H9 (cell line): ENCODE measurements around the gene BTBD6. TPM values are rescaled to one million over a fixed set of nuclear protein-coding genes. Genes with fewer than 3 reads are reported as not detected.

Experiments used
- DNase-seq: peaks from one replicate; pipeline ENCODE4 v3.0.0-alpha.2; 2017
- H2AFZ ChIP-seq: one replicate; pipeline ENCODE4 v1.6.1; 2013; ENCODE audit warnings: mild to moderate bottlenecking, low read length, control low read depth, moderate library complexity
- H2AK5ac ChIP-seq: 2 replicates; pipeline ENCODE4 v1.6.1; 2013; ENCODE audit warnings: low read length, control low read depth, mixed read lengths; ENCODE audit not compliant: insufficient read length
- H2BK120ac ChIP-seq: one replicate; pipeline ENCODE4 v1.6.1; 2013; ENCODE audit warnings: low read depth, mild to moderate bottlenecking, low read length, control low read depth, inconsistent platforms; ENCODE audit not compliant: poor library complexity, severe bottlenecking
- H2BK12ac ChIP-seq: 2 replicates; pipeline ENCODE4 v1.6.1; 2013; ENCODE audit warnings: low read length, control low read depth, mixed read lengths, low read depth; ENCODE audit not compliant: insufficient read length
- H2BK15ac ChIP-seq: 2 replicates; pipeline ENCODE4 v1.6.1; 2013; ENCODE audit warnings: low read depth, low read length, control low read depth
- H2BK20ac ChIP-seq: one replicate; pipeline ENCODE4 v1.6.1; 2013; ENCODE audit warnings: low read depth, mild to moderate bottlenecking, low read length, control low read depth, inconsistent platforms; ENCODE audit not compliant: poor library complexity, severe bottlenecking
- H2BK5ac ChIP-seq: 2 replicates; pipeline ENCODE4 v1.6.1; 2013; ENCODE audit warnings: low read length, control low read depth, mixed read lengths; ENCODE audit not compliant: insufficient read length
- H3K14ac ChIP-seq: 2 replicates; pipeline ENCODE4 v1.6.1; 2013; ENCODE audit warnings: low read length, control low read depth; ENCODE audit not compliant: insufficient read depth
- H3K18ac ChIP-seq: 2 replicates; pipeline ENCODE4 v1.6.1; 2013; ENCODE audit warnings: low read depth, mild to moderate bottlenecking, mixed read lengths, low read length, control low read depth; ENCODE audit not compliant: insufficient read length
- H3K23ac ChIP-seq: 2 replicates; pipeline ENCODE4 v1.6.1; 2013; ENCODE audit warnings: low read length, control low read depth, mixed read lengths, low read depth; ENCODE audit not compliant: insufficient read length
- H3K23me2 ChIP-seq: 2 replicates; pipeline ENCODE4 v1.6.1; 2013; ENCODE audit warnings: low read depth, mild to moderate bottlenecking, mixed read lengths, low read length, control low read depth; ENCODE audit not compliant: insufficient read length, poor library complexity, severe bottlenecking
- H3K27ac ChIP-seq: 2 replicates; pipeline ENCODE4 v1.5.1; 2013; ENCODE audit warnings: low read length, control low read depth, mixed read lengths, low read depth; ENCODE audit not compliant: insufficient read length
- H3K27me3 ChIP-seq: 2 replicates; pipeline ENCODE4 v1.6.1; 2013; ENCODE audit warnings: low read length, control low read depth, inconsistent platforms; ENCODE audit not compliant: insufficient read depth
- H3K4ac ChIP-seq: 2 replicates; pipeline ENCODE4 v1.6.1; 2013; ENCODE audit warnings: low read depth, mild to moderate bottlenecking, control low read depth, inconsistent platforms, low read length, moderate library complexity
- H3K4me1 ChIP-seq: 2 replicates; pipeline ENCODE4 v1.6.1; 2013; ENCODE audit warnings: low read length, control low read depth, inconsistent platforms; ENCODE audit not compliant: insufficient read depth
- H3K4me2 ChIP-seq: 2 replicates; pipeline ENCODE4 v1.6.1; 2013; ENCODE audit warnings: low read length, control low read depth, mixed read lengths; ENCODE audit not compliant: insufficient read length, insufficient read depth
- H3K56ac ChIP-seq: 2 replicates; pipeline ENCODE4 v1.6.1; 2013; ENCODE audit warnings: low read depth, mild to moderate bottlenecking, mixed read lengths, low read length, control low read depth; ENCODE audit not compliant: insufficient read length
- H3K79me1 ChIP-seq: 2 replicates; pipeline ENCODE4 v1.6.1; 2013; ENCODE audit warnings: low read depth, mild to moderate bottlenecking, moderate library complexity, low read length, control low read depth, inconsistent platforms; ENCODE audit not compliant: insufficient read depth, poor library complexity, severe bottlenecking
- H3K79me2 ChIP-seq: 2 replicates; pipeline ENCODE4 v1.6.1; 2013; ENCODE audit warnings: low read length, control low read depth, inconsistent platforms; ENCODE audit not compliant: insufficient read depth
- H3K9ac ChIP-seq: 2 replicates; pipeline ENCODE4 v1.6.1; 2013; ENCODE audit warnings: low read length, control low read depth, mixed read lengths; ENCODE audit not compliant: insufficient read length; ENCODE audit errors: extremely low read depth
- H3K9me3 ChIP-seq: one replicate; pipeline ENCODE4 v1.6.1; 2013; ENCODE audit warnings: low read depth, low read length, inconsistent platforms; ENCODE audit not compliant: control insufficient read depth
- H3T11ph ChIP-seq: one replicate; pipeline ENCODE4 v1.6.1; 2013; ENCODE audit warnings: mild to moderate bottlenecking, low read length, control low read depth, inconsistent platforms
- H4K20me1 ChIP-seq: one replicate; pipeline ENCODE4 v1.6.1; 2013; ENCODE audit not compliant: control insufficient read depth, insufficient read length, insufficient read depth
- H4K5ac ChIP-seq: 2 replicates; pipeline ENCODE4 v1.6.1; 2013; ENCODE audit warnings: low read depth, mild to moderate bottlenecking, mixed read lengths, low read length, control low read depth; ENCODE audit not compliant: insufficient read length
- H4K8ac ChIP-seq: replicated peaks from 2 replicates; pipeline ENCODE4 v1.6.1; 2013; ENCODE audit warnings: low read length, control low read depth, mixed read lengths, low read depth; ENCODE audit not compliant: insufficient read length
- H4K91ac ChIP-seq: 2 replicates; pipeline ENCODE4 v1.6.1; 2013; ENCODE audit warnings: low read depth, mild to moderate bottlenecking, moderate library complexity, mixed read lengths, low read length, control low read depth; ENCODE audit not compliant: insufficient read length
- H3K27ac Mint-ChIP-seq, 3 experiments: 2 replicates in 2 of 3; 3 replicates in 1 of 3; pipeline ENCODE4 v1.8.0; 2020 to 2021; ENCODE audit warnings: mixed read lengths in 3 of 3, mild to moderate bottlenecking in 1 of 3, moderate library complexity in 1 of 3
- H3K27me3 Mint-ChIP-seq: 2 replicates; pipeline ENCODE4 v1.8.0; 2021; ENCODE audit warnings: low read depth, mild to moderate bottlenecking, moderate library complexity, mixed read lengths
- H3K36me3 Mint-ChIP-seq, 3 experiments: 2 replicates in 2 of 3; 3 replicates in 1 of 3; pipeline ENCODE4 v1.8.0; 2020 to 2021; ENCODE audit warnings: low read depth in 3 of 3, mixed read lengths in 3 of 3; ENCODE audit not compliant: insufficient read depth in 1 of 3
- H3K4me1 Mint-ChIP-seq, 2 experiments: 2 replicates each; pipeline ENCODE4 v1.8.0; 2020; ENCODE audit warnings: mixed read lengths in 2 of 2
- H3K4me3 Mint-ChIP-seq, 2 experiments: 2 replicates in 1 of 2; 3 replicates in 1 of 2; pipeline ENCODE4 v1.8.0; 2020 to 2021; ENCODE audit warnings: mild to moderate bottlenecking in 2 of 2, mixed read lengths in 2 of 2, moderate library complexity in 1 of 2
- H3K9me3 Mint-ChIP-seq, 2 experiments: 2 replicates in 1 of 2; 3 replicates in 1 of 2; pipeline ENCODE4 v1.8.0; 2020; ENCODE audit warnings: mild to moderate bottlenecking in 2 of 2, mixed read lengths in 2 of 2, moderate library complexity in 1 of 2
- CTCF ChIP-seq: fragments of 200-600 bp; sonication (generic); conservative IDR thresholded peaks from 3 replicates; pipeline ENCODE4 v1.8.0; 2021; ENCODE audit warnings: antibody characterized with exemption, mild to moderate bottlenecking
- WGBS: extraction: QIAGEN DNeasy Blood & Tissue Kit; methylation state at CpG from one replicate; pipeline ENCODE4 v1.1.7; 2013; ENCODE audit warnings: missing lambda C conversion rate, low lambda C conversion rate, mixed read lengths; ENCODE audit not compliant: insufficient read length; ENCODE audit errors: extremely low coverage; 5-methylcytosine and 5-hydroxymethylcytosine counted together
- total RNA-seq: library from RNA; stranded (reverse); gene quantifications from 2 replicates; pipeline ENCODE4 v1.2.1, GENCODE V29; 2021

BTBD6 gene
- total RNA-seq, 1 experiment from 2014 or later: 23.3 TPM

DNA sequence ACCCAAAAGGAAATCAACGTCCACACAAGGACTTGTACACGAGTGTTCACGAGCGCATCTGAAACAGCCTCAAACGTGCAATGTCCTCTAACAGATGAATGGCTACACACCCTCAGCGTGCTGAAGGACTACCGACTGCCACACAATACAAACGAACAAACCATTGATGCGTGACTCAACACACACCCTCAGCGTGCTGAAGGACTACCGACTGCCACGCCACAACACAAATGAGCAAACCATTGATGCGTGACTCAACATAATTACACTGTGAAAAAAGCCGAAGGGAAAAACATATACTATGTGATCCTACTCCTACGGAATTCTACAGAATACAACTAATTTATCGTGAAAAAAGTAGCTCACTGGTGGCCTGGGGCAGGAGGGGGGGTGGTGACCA, 25.1 kb upstream of the BTBD6 start:
- Histone ChIP-seq H4K8ac (no peak overlapping the region), H3K23ac (no peak overlapping the region), H4K5ac (no peak overlapping the region), H2BK12ac (no peak overlapping the region), H4K91ac (no peak overlapping the region), H3K4me2 (no peak overlapping the region), H3K9ac (no peak overlapping the region), H3K27ac (no peak overlapping the region), H2BK20ac (no peak overlapping the region), H3K9me3 (no peaks in the 10 kb centered on the region), H3K79me1 (no peaks in the 10 kb centered on the region), H4K20me1 (no peaks in the 10 kb centered on the region), H2AFZ (no peak overlapping the region), H3K27me3 (no peaks in the 10 kb centered on the region), H2AK5ac (no peak overlapping the region), H3K4me1 (no peaks in the 10 kb centered on the region), H3K14ac (no peak overlapping the region), H3K4ac (no peak overlapping the region), H3K23me2 (no peaks in the 10 kb centered on the region), H2BK120ac (no peak overlapping the region), H2BK5ac (no peak overlapping the region), H3K56ac (no peak overlapping the region), H2BK15ac (no peak overlapping the region), H3T11ph (no peak overlapping the region), H3K79me2 (no peaks in the 10 kb centered on the region), H3K18ac (no peak overlapping the region)
- TF ChIP-seq CTCF: no peak
- Mint-ChIP-seq H3K27ac (no peak overlapping the region), H3K27me3 (no peaks in the 10 kb centered on the region), H3K4me3 (no peak overlapping the region), H3K36me3 (peaks cover 5 to 38% (median 27%) of the 10 kb centered on the region in 3 experiments; a peak in 6 of 7 replicates), H3K9me3 (no peaks in the 10 kb centered on the region), H3K4me1 (no peaks in the 10 kb centered on the region)
- WGBS: no CpG with 5 or more reads among the region's 16 CpGs
- DNase-seq: no peak
